Fibroblast of the conjunctiva (primary cell): ENCODE data around the gene A2M.

Source experiments
- DNase-seq: peaks from one replicate; pipeline ENCODE4 v3.0.0-alpha.2; 2010; ENCODE audit warnings: low read depth

Gene A2M

DNA sequence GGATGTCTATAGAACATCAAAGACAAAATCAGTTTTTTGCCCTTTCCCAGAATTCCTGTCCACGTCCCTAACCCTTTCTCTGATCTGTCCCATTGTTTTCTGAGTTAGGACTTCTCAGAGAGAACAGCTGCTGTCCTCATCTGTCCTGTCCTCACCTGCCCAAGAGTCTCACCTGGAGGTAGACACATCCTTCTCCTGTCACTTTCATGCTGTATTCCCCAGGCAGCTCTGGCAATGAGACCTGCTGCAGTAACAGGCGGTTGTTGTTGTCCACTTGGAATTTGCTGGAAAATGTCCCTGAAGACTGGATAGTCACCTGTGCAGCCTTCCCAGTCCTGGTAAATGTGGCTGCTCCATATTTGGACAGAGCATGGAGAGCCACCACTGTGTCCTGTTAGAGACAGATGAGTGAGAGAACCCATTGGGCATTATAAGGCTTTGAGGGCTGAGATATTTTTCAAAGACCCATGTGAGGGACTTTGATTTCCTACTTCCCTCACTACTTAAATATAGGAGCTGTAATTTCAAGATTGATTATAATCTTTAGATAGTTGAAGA is 43.2 kb downstream of the A2M start:
- DNase-seq: no peak

DNA sequence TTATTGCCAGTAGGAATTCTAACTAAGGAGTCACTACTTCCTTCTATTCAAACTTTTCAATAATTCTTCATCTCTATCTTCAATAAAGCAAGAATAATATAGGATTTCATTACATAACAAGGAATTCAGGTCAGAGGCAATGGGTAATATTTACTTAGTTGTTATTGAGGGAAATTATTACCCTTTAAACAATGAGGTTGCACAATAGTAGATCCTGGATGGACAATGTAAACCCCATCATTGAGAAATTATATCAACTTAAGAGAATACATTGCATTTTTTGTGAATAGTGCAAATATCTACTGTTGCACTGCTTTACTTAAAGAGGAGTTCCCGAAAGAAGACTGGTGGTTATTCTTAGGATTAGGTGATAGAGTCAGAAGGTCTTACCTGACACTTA is 43.8 kb downstream of the A2M start:
- DNase-seq: no peak

DNA sequence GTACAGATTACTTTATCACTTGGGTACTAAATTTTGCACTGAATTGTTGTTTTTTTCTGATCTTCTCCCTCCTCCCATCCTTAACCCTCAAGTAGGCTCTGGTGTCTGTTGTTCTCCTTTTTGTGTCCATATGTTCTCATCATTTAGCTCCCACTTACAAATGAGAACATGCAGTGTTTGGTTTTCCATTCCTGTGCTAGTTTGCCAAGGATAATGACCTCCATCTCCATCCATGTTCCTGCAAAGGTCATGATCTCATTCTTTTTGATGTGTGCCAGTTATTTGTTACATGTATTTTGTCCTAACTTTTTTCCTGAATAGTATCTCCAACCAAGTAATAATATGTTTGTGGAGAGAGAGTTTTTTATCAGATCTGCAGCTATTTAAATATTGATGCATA is 44.2 kb downstream of the A2M start:
- no peak for DNase-seq

DNA sequence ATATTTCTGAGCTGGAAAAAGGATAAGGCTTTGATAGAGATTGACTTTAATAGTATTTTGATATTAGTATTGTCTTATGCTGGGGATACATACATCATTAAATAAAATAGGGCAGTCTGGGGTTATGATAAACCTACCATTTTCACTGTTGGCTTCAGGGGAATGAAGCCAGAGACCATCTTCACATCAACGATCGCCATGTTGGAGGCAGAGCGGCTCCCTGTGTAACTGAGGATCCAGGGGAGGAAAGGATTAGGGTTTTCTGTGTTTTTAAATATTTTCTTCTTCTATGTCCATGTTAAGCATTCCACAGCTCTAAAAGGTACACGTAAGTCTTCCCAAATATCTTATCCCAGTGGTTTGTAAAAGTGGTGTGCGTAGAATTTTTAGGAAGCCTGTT is 45.4 kb downstream of the A2M start:
- no peak for DNase-seq

DNA sequence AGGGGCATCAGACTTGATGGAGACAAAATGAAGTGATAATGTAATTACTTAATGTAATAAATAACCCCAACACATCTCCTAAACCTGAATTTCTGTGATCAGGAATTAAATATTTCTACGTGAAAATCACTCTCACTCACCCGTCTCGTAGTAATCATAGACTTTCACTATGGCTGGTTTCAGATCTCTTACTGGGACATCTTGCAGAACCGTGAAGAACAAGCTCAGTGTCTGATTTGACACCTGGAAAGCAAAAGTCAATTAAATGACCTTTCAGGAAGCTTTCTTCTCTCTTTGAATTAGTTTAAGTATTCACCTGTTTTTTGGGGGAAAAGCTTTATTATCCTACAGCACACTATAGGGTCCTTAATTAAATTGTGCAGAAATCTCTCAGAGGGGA is 47.1 kb downstream of the A2M start:
- no peak for DNase-seq

- DNase-seq: no peak
Observed at GRCh38 chr12:9068086-9068485, 47.6 kb downstream of the A2M start.

GRCh38 chr12:9066755-9067423 is 48.8 kb downstream of the A2M start:
- no peak for DNase-seq

GRCh38 chr12:9066183-9066623 is 49.5 kb downstream of the A2M start:
- DNase-seq: no peak

GRCh38 chr12:9065607-9065856 is 50.2 kb downstream of the A2M start:
- DNase-seq: no peak

GRCh38 chr12:9064815-9065606 is 50.7 kb downstream of the A2M start:
- DNase-seq: peak; percentile 10

DNA sequence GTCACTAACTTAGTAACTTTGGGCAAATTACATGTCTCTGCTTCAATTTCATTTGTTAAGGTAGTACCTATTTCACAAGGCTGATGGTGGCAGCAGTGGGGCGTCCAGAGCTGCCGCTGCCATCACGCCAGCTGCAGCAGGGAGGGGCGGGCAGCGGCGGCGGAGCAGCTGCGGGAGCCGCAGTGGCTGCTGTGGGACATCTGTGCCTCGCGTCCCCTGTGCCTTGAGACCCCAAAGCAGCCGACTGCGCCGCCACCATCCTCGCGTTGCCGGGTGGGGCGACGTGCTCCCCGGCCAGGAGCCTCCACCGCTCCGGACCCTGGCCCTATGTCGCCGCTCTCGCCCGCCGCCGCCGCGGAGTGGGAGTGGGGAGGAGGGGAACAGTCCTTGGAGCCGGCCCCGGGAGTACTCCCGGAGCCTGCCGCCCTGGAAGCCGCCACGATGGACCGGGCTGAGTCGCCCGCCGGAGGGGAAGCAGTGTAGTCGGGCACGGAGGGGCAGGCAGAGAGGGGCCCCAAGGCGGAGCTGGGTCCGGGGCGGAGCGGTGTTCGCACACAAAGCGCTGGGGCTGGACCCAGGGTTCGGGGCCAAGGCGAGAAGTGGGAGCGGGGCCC is 51.4 kb downstream of the A2M start:
- peak; percentile 33 for DNase-seq

- no peak for DNase-seq
Observed at GRCh38 chr12:9052610-9053009, 63.1 kb downstream of the A2M start.

- DNase-seq: no peak
Observed at GRCh38 chr12:9051158-9051550, 64.6 kb downstream of the A2M start.

GRCh38 chr12:9050521-9051157 is 65.1 kb downstream of the A2M start:
- no peak for DNase-seq

DNA sequence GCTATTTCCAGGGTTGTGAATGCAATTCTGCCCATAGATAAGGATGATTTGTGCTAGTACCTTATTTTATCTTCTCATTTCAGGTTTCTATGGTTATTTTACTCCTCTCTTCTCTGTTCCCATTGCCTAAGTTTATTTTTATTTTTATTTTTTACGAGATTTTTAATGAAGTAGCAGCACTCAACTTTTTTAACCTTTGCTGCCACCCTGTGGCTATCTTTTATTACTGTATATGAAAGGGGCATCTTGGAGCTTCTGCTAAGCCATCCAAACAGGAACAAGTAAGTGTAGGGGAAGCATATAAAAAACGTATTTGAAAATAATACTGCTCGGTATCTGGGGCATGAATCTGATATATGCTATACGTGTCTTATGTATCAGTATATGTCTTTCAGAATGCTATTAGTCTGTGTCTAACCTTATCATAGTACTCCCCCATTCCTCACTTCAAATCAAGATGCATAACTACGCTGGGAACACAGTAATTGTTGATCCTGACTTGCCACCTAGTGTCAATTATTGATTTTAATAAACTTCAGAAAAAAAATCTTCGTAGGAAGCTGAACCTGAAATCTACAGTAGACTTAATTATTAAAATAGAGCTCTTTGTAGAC is 66.1 kb downstream of the A2M start:
- DNase-seq: peak; percentile 30

DNA sequence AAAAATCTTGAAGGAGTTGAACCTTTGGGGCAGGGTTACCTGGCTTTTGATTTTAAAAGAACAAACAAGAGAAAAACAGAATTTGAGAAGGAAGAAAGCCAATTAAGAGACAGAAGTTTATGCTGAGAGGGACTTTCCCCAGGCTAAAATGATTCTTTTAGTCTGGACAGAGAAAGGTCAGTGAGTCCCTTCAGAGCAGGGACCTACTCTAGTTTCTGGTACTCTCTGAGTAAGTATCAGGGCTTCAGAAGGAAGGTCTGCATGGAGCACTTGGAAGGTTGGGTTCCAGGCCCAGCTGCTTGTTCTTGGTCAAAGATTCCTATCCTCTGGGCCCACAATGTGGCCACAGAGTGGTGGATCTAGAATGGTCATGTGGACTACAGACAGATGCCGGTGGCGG is 66.8 kb downstream of the A2M start:
- no peak for DNase-seq

GRCh38 chr12:9047105-9047504 is 68.6 kb downstream of the A2M start:
- DNase-seq: no peak

DNA sequence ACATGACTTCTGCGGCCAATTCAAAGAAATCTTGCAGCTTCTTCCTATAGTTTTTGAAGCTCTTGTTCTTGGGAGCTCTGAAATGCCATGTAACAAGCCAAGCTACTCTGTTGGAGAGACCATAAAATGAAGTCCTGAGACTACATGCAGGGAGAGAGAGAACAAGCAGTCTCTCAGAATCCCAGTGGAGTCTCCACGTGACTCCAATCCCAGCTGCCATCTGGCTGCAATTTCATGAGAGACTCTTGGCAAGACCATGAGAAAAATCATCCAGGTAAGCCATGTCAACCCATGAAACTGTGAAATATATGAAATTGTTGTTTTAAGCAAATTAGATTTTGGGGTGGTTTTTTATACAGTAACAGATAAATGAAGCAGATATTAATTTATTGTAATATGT is 72.0 kb downstream of the A2M start:
- no peak for DNase-seq

DNA sequence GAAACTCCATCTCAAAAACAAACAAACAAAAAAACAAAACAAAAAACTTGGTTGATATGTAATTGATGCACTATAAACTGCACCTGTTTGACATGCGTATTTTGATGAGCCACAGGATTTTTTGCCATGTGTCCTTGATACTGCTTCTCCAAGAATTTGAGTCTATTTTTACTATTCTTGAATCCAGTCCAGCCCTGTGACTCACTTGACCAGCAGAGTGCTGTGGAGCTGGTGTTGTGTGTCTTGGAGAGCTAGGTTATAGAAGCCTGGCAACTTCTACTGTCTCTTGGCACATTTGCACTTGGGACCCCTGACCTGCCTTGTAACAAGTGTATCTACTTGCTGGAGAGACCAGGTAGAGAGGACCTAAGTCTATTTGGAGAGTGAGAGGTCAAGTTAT is 74.4 kb downstream of the A2M start:
- DNase-seq: no peak

DNA sequence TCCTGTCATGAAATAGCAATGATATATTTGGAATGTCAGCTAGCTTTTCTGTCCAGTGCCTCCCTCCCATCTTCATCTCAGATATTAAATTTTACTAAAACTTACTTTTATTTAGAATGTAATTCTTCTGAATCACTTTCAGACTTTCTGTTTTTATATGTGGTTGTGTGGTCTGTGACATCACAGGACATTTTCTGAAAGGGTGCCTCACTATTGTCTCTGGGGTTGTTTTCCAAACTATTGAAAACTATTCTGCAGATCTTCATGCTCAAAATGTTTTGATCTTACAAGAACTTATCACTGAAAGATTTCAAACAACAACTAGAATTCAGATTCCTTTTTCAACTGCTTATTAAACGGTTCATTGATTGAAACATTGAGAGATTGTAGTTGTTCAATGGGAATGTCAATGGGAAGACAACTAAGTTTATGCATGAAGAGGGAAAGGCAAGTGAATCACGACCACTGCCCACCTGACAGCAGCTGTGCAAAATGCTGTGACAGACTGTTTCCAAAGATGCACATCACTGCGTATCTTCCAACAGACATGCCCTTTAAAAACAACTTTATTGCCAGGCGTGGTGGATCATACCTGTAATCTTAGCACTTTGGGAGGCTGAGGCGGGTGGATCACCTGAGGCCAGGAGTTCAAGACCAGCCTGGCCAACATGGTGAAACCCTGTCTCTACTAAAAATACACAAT is 75.1 kb downstream of the A2M start:
- DNase-seq: no peak

DNA sequence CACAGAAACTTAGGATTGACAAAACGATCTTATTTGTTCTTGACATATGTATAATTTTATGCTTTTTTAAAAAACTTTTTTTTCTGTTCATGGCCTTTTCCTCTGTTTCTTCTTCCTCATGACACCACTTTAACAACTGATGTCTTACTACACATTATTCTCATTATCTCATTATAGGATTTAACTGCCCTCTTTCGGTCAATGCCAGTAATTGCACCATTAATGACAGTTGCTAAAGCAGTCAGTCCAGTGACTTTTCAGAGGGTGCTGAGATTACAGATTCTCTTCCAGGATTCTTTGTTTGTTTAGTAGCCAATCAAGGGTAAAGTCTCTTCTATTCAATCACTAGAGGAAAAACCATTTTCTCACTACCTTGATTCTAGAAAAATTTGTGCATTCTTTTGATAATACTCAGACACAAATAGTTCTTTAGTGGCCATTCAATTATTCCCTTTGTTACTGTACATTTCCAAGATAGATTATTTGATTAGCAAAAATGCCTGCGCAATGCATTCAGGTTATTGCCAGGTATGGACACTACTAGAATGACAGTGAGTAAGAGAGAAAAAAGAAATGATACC is 76.2 kb downstream of the A2M start:
- peak; percentile 20 for DNase-seq
